ENCODE measurements around the gene SCML2.
"Not testable (repeated sequence)": the region's sequence is repeated elsewhere in the genome, so short reads cannot be mapped to it uniquely, and the experiment has no call there.

The SCML2 gene

DNA sequence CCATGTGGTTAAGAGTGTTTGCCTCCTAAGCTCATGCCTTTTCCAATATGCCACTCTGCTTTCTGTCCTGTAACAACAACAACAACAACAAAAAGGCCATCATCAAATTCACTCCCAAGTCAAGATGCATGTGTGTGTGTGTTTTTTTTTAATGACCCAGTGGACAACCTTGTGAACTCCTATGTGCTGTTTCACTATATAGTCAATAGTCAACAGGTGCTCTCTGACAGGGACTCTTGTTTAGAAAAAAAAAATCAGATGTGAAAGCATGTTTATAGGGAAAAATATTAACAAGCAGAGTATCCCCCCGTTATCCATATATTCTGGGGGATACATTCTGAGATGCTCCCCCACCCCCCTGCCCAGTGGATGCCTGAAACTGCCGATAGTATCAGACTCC lies 83.2 kb downstream of the SCML2 start:
- DNase-seq (ENCODE audit: low spot score), result no peak

DNA sequence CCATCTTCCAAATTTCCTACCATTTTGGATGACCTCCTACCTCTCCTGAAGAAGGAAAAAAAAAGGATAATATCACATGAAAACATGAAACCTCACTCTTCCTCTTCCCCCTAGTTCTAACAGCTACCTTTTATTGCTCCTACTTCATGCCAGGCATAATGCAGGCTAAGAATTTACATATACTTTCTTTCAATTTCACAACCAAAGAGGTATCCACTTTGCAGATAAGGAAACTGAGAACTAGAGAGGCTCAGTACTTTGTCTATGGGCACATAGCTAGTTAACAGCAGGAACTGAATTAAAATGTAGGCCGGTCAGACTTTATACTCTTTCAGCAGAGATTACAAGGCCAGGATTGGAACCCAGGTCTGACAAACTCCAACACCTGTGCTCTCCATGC lies 99.4 kb downstream of the SCML2 start:
- DNase-seq (ENCODE audit: low spot score), result no peak

DNA sequence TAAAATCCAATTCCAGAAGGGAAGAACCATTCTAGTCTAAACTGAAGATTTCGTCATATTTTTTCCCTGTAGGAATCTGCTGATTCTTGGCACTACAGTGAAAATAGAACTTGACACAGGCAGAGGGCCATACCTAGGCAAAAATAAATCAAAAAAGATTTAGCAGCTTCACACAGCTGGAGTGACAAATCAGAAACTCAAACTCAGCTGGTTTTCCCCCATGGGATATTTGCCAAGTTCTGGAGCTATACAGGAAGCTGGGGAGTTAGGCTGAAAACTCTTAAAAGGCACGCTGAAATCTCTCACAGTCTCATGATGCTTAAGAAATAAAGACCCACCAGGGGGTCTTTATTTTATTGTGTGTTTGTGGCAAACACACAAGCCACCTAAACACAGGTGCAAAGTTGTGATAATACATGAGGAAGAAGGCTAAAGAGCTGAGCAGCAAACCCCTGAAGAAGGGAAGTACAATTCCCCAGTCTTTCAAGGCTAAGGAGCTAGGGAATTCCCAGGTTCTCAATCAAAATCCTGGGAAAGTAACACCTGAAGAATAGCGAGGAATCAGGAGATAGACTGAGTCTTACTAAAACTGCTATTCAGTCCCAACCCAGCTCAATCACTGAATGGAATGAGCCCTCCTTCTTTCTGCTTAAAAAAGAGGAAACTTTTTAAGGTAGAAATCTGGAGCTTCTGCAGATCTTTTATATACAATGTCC lies 101.7 kb downstream of the SCML2 start:
- no peak for DNase-seq (ENCODE audit: low spot score)

DNA sequence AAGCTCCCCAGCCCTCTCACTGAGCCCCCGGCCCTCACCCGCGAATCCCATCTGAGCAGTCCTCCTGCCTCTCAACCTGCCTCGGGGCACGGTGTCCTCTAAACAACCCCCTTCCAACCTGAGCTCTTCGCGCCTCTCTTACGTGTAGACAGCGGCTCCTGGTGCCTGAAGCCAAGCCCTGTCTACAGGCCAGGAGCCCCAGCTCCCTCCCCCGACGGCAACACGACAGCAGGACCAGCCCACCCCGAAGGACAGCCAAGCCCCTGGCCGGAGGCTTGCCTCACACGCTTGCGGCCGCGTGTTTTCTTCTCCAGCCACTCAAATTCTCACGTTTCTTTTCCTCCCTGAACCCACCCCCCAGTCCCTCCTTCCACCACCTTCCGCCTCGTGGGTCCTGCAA lies 124.8 kb downstream of the SCML2 start:
- DNase-seq (ENCODE audit: low spot score), result not testable (repeated sequence)

DNA sequence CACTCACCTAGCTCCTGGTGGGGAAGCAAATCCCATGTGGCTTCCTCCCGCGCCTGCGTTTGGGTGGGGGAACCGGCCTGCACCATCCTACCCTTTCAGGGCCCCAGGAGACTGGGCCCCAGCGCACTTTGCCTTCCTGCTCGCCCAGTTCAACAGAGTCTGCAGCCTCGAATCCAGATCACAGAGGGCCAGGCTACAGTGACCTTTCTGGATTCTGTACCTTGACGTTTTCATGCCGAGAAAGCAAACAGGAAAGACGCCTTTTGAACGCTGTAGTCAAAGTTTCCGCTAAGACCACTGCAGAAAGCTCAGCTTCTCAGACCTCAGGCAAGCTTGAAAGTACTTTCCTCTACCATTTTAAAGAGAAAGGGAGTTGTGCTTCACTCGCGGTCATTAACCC lies 126.4 kb downstream of the SCML2 start:
- DNase-seq (ENCODE audit: low spot score), result no peak

DNA sequence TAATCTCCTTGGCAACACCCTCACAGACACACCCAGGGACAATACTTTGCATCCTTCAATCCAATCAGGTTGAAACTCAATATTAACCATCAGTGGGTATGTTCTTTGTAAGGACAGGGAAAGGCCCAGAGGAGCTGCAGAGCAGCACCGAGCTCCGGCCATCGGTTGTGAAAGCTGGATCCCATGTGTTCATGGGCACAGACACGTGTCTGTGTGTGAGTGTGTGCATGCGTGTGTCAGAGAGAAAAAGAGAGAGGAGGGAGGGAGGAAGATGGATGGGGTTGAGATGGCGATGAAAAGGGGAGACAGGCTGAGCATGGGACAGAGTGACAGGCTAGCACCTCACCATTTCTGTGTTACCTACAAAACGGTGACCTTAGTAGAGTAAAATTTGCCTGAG lies 127.0 kb downstream of the SCML2 start:
- DNase-seq (ENCODE audit: low spot score), result no peak

DNA sequence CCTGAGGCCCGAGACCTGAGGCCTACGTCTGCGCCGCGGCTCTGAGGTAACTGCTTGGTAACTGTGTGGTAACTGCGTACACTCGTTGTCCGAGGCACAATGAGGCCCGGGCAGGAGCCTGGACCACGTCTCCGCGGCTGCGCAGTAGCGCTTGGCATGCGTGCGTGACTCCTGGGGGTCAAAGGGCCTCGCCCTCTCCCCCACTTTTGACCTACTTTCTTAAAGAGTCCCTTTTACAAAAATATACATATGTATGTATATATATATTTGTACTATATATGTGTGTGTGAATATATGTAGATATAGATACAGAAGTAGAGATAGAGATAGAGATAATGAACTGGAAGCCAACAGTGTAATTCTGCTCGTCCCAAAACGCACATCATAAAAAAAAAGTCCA lies 133.7 kb downstream of the SCML2 start, which contains the start of gene BEND2:
BEND2 (minus strand) TSS at position 101 of the 400 bp plus-strand sequence. CDS start 136 bp downstream, outside the sequence.
- no peak for DNase-seq (ENCODE audit: low spot score)

DNA sequence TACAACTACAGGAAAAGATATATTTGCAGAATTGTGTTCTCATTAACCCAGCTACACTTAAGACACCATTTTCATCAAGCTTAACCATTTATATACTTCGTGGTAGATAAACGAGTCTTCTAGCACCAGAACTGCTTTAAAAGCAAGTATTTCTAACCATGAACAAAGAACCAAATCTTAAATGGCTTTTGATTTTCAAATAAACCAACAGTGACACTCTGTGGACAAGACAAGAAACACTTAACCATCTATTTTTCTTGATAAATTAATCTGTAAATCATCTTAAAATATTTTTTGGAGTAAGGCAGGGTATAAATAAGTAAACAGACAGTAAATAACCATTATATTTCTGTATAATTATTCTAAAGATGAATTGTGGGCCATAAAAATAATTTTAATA lies 144.0 kb downstream of the SCML2 start:
- DNase-seq (ENCODE audit: low spot score), result peak; percentile 8

DNA sequence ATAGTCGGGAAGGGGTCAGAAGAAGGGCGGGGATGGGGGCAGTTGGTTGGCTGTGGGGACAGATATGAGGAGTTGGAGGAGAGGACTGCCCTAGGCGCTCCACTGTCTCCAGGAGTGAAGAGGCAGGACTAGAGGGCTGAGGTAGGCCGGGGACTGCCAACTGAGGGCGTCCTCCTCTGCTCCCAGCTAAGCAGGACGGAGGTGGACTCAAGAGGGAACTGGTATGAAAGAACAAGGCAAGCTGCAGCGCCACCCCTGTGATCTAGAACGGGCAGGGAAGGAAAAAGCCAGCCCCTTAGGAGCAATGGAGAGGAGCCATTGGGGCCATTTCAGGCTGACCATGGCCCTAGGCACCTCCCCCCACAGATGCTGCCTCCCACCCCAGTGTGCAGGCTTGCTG lies 147.8 kb downstream of the SCML2 start:
- DNase-seq (ENCODE audit: low spot score), result no peak

DNA sequence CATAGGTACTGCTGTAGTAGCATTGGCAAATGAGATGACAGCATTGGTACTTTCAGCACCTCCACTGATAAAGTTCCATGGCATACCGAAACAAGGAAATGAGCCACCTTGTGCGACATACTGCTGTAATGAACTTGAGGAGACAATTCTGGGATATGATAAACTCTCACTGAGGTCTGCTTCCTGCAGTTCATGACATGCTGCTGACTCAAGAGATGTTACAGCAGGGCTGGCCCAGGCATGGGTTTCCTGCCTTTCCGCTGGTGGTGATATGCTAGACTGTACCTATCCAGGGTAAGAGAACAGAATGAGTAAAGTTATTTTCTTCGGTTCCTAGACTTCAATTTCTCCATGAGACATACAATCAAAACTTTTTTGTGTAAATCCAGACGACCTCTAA lies 150.9 kb downstream of the SCML2 start:
- no peak for DNase-seq (ENCODE audit: low spot score)

DNA sequence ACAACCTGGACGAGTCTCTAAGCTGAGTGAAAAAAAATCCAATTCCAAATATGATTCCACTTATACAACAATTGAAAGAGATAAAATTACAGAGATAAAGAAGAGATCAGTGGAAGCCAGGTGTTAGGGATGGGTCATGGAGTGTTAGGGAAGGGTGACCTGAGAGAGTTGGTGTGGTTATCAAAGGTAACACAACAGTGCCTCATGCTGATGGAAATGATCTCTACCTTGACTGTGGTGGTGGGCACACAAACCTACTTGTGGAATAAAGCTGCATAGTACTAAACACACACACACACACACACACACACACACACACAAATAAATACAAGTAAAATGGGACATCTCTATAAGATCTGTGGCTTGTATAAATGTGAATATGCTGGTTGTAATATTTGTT lies 159.8 kb downstream of the SCML2 start:
- no peak for DNase-seq (ENCODE audit: low spot score)

Measured in SW480 (cell line).